ENCODE data around the gene PLEKHG4. TPM values are rescaled to one million over a fixed set of nuclear protein-coding genes. Genes with fewer than 3 reads are reported as not detected.
A peak's percentile ranks its signal among the peaks of the same experiment; 100 is the strongest.

PLEKHG4 gene, protein sequence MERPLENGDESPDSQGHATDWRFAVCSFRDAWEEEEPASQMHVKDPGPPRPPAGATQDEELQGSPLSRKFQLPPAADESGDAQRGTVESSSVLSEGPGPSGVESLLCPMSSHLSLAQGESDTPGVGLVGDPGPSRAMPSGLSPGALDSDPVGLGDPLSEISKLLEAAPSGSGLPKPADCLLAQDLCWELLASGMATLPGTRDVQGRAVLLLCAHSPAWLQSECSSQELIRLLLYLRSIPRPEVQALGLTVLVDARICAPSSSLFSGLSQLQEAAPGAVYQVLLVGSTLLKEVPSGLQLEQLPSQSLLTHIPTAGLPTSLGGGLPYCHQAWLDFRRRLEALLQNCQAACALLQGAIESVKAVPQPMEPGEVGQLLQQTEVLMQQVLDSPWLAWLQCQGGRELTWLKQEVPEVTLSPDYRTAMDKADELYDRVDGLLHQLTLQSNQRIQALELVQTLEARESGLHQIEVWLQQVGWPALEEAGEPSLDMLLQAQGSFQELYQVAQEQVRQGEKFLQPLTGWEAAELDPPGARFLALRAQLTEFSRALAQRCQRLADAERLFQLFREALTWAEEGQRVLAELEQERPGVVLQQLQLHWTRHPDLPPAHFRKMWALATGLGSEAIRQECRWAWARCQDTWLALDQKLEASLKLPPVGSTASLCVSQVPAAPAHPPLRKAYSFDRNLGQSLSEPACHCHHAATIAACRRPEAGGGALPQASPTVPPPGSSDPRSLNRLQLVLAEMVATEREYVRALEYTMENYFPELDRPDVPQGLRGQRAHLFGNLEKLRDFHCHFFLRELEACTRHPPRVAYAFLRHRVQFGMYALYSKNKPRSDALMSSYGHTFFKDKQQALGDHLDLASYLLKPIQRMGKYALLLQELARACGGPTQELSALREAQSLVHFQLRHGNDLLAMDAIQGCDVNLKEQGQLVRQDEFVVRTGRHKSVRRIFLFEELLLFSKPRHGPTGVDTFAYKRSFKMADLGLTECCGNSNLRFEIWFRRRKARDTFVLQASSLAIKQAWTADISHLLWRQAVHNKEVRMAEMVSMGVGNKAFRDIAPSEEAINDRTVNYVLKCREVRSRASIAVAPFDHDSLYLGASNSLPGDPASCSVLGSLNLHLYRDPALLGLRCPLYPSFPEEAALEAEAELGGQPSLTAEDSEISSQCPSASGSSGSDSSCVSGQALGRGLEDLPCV
- total RNA-seq = 10.0 TPM
- polyA plus RNA-seq = 1 to 10 TPM; 1.4 to 5.3 (median 2.8) TPM

GRCh38 chr16:67279296-67280089 lies at the start of gene PLEKHG4:
Gene PLEKHG4, plus strand, starts transcription at chr16:67279532. Its CDS starts 513 bp downstream, at chr16:67280045.
- Mint-ChIP-seq H3K9me3 (no peaks in the 10 kb centered on the region), H3K4me1 (peaks cover 2 to 17% (median 7%) of the 10 kb centered on the region in 4 donors), H3K27ac (peak within 1 kb of the TSS; percentile 38 to 79 (median 61)), H3K36me3 (no peaks in the 10 kb centered on the region), H3K4me3 (peak within 1 kb of the TSS; percentile 72 to 87 (median 84)), H3K27me3 (no peaks in the 10 kb centered on the region)
- peak within 1 kb of the TSS; percentile 53 for H3K27ac ChIP-seq (ENCODE audit: insufficient read depth, low read length, poor library complexity, severe bottlenecking)
- ATAC-seq (ENCODE audit: low read depth in 2 of 2) = peak; percentile 98
- H3K27me3 ChIP-seq (ENCODE audit: control insufficient read depth, insufficient read depth, low read length) = no peaks in the 10 kb centered on the region
- no peaks in the 10 kb centered on the region for H3K9me3 ChIP-seq (ENCODE audit: control insufficient read depth in 2 of 2, low read length in 2 of 2)
- H3K4me3 ChIP-seq (ENCODE audit: low read depth, low read length) = peak within 1 kb of the TSS; percentile 48
- H3K36me3 ChIP-seq (ENCODE audit: control insufficient read depth, insufficient read depth, low read length) = peaks cover 3% of the 10 kb centered on the region
- peaks cover 26% of the 10 kb centered on the region for H3K4me1 ChIP-seq (ENCODE audit: control insufficient read depth, insufficient read depth, low read length, poor library complexity, severe bottlenecking)
- peak; percentile 70 to 85 (median 76) for DNase-seq

GRCh38 chr16:67229906-67230808 lies 49.2 kb upstream of the PLEKHG4 start:
- H3K9me3 ChIP-seq (ENCODE audit: control insufficient read depth in 2 of 2, low read length in 2 of 2) = no peaks in the 10 kb centered on the region
- ATAC-seq (ENCODE audit: low read depth in 2 of 2) (no peak), DNase-seq (no peak)
- peaks cover 19% of the 10 kb centered on the region for H3K4me1 ChIP-seq (ENCODE audit: control insufficient read depth, insufficient read depth, low read length, poor library complexity, severe bottlenecking)
- no peak overlapping the region for H3K27ac ChIP-seq (ENCODE audit: insufficient read depth, low read length, poor library complexity, severe bottlenecking)
- no peak overlapping the region for H3K4me3 ChIP-seq (ENCODE audit: low read depth, low read length)
- Mint-ChIP-seq H3K27ac (peak overlapping the region in 1 of 3 donors; percentile 63), H3K27me3 (no peaks in the 10 kb centered on the region), H3K4me1 (peaks cover under 1 to 34% (median 15%) of the 10 kb centered on the region in 4 donors), H3K36me3 (peaks cover 14% of the 10 kb centered on the region), H3K4me3 (peak overlapping the region in 3 of 4 donors; percentile 38 to 98 (median 58)), H3K9me3 (no peaks in the 10 kb centered on the region)
- H3K27me3 ChIP-seq (ENCODE audit: control insufficient read depth, insufficient read depth, low read length) = no peaks in the 10 kb centered on the region
- H3K36me3 ChIP-seq (ENCODE audit: control insufficient read depth, insufficient read depth, low read length) = peaks cover 49% of the 10 kb centered on the region

DNA sequence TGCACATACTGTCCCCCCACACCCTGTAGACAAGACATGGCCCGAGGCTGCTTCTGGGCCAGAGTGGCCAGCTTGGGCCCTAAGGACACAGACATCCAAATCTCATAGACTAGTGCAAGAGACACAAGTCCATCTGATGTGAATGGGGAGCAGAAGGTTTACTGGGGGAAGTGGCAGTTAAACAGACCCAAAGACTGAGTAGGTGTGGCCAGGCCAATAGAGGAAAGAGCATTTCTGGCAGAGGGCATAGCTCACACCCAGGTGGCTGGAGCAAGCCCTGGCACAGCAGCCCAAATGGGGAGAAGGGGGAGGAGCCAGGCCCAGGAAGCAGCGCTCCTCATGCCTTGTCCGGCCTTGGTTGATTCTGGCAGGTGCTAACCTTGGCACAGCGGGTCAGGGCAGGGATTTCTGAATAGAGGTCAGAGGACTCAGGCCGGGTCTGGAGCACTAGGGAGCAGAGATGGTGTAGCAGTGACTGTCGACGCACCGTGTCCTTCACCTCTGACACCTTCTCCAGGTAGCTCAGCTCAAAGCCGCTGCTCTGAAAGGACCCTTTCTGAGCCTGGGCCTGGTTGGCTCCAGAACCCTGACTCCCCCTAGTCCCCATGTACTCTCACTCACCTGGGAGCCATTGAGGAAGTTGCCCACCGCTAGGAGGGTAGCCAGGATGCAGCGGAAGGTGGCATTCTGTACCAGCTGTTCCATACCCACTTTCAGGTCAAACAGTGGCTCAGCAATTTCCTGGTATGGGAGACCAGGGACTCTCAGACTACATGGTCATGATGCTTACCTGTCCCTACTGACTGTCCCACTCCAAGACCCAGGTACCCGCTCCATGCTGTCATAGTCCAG lies 48.3 kb upstream of the PLEKHG4 start:
- no peaks in the 10 kb centered on the region for H3K27me3 ChIP-seq (ENCODE audit: control insufficient read depth, insufficient read depth, low read length)
- peaks cover 15% of the 10 kb centered on the region for H3K36me3 Mint-ChIP-seq
- H3K4me3 ChIP-seq (ENCODE audit: low read depth, low read length) = no peak overlapping the region
- H3K4me3 Mint-ChIP-seq = peak overlapping the region in 2 of 4 donors; percentile 22 to 58
- peaks cover 49% of the 10 kb centered on the region for H3K36me3 ChIP-seq (ENCODE audit: control insufficient read depth, insufficient read depth, low read length)
- no peak overlapping the region for H3K27ac ChIP-seq (ENCODE audit: insufficient read depth, low read length, poor library complexity, severe bottlenecking)
- no peaks in the 10 kb centered on the region for H3K9me3 ChIP-seq (ENCODE audit: control insufficient read depth in 2 of 2, low read length in 2 of 2)
- H3K4me1 Mint-ChIP-seq = peaks cover 0 to 25% (median 10%) of the 10 kb centered on the region in 4 donors
- DNase-seq = no peak
- no peaks in the 10 kb centered on the region for H3K9me3 Mint-ChIP-seq
- peaks cover 18% of the 10 kb centered on the region for H3K4me1 ChIP-seq (ENCODE audit: control insufficient read depth, insufficient read depth, low read length, poor library complexity, severe bottlenecking)
- no peak for ATAC-seq (ENCODE audit: low read depth in 2 of 2)
- peak overlapping the region in 1 of 3 donors; percentile 37 for H3K27ac Mint-ChIP-seq
- H3K27me3 Mint-ChIP-seq = no peaks in the 10 kb centered on the region

GRCh38 chr16:67233596-67233995 lies 45.7 kb upstream of the PLEKHG4 start:
- Histone ChIP-seq H3K27me3 (ENCODE audit: control insufficient read depth, insufficient read depth, low read length) (no peaks in the 10 kb centered on the region), H3K9me3 (ENCODE audit: control insufficient read depth in 2 of 2, low read length in 2 of 2) (no peaks in the 10 kb centered on the region), H3K4me3 (ENCODE audit: low read depth, low read length) (no peak overlapping the region), H3K4me1 (ENCODE audit: control insufficient read depth, insufficient read depth, low read length, poor library complexity, severe bottlenecking) (no peaks in the 10 kb centered on the region), H3K27ac (ENCODE audit: insufficient read depth, low read length, poor library complexity, severe bottlenecking) (no peak overlapping the region), H3K36me3 (ENCODE audit: control insufficient read depth, insufficient read depth, low read length) (peaks cover 60% of the 10 kb centered on the region)
- no peak overlapping the region for H3K4me3 Mint-ChIP-seq
- DNase-seq (no peak), ATAC-seq (ENCODE audit: low read depth in 2 of 2) (no peak)
- peaks cover 29% of the 10 kb centered on the region for H3K36me3 Mint-ChIP-seq
- H3K4me1 Mint-ChIP-seq = peaks cover 0 to 8% (median 0%) of the 10 kb centered on the region in 4 donors
- peaks cover 0 to 1% (median 0%) of the 10 kb centered on the region in 7 donors for H3K9me3 Mint-ChIP-seq
- H3K27me3 Mint-ChIP-seq = no peaks in the 10 kb centered on the region
- no peak overlapping the region for H3K27ac Mint-ChIP-seq

DNA sequence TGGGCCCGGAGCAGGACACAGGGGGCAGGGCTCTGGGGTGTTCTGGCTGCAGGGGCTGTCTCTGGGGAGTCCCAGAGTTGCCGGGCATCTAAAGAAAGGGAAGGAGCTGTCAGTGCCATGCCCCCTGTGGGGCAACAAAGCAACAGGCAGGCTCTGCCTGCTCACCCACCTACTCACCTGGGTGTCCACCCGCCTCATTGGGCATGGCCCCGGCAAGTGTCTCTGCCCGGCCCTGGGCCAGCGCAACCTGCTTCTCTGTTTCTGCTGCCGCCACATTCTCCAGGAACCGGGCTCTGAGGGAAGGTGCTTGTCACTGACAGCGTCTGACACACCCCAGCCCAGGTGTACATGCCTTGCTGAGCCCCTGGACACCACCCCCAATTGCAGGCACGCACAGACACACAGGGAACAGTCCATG lies 45.1 kb upstream of the PLEKHG4 start:
- no peak overlapping the region for H3K4me3 ChIP-seq (ENCODE audit: low read depth, low read length)
- Mint-ChIP-seq H3K27ac (peak overlapping the region in 1 of 3 donors; percentile 52), H3K4me1 (peaks cover 0 to 6% (median 0%) of the 10 kb centered on the region in 4 donors), H3K4me3 (no peak overlapping the region), H3K27me3 (no peaks in the 10 kb centered on the region), H3K36me3 (peaks cover 30% of the 10 kb centered on the region), H3K9me3 (peaks cover 0 to 1% (median 0%) of the 10 kb centered on the region in 7 donors)
- H3K36me3 ChIP-seq (ENCODE audit: control insufficient read depth, insufficient read depth, low read length) = peaks cover 61% of the 10 kb centered on the region
- no peaks in the 10 kb centered on the region for H3K27me3 ChIP-seq (ENCODE audit: control insufficient read depth, insufficient read depth, low read length)
- no peak for DNase-seq
- no peak for ATAC-seq (ENCODE audit: low read depth in 2 of 2)
- H3K27ac ChIP-seq (ENCODE audit: insufficient read depth, low read length, poor library complexity, severe bottlenecking) = no peak overlapping the region
- no peaks in the 10 kb centered on the region for H3K4me1 ChIP-seq (ENCODE audit: control insufficient read depth, insufficient read depth, low read length, poor library complexity, severe bottlenecking)
- no peaks in the 10 kb centered on the region for H3K9me3 ChIP-seq (ENCODE audit: control insufficient read depth in 2 of 2, low read length in 2 of 2)
